Neutrophil (primary cell): ENCODE results near the gene RND2.
"Not testable (repeated sequence)": the region's sequence is repeated elsewhere in the genome, so short reads cannot be mapped to it uniquely, and the experiment has no call there.

Experiments used
- H3K27ac ChIP-seq: fragments of 200-600 bp; sonication (generic); 2 replicates; pipeline ENCODE4 v1.5.1; 2016; ENCODE audit warnings: mild to moderate bottlenecking, moderate library complexity
- H3K27me3 ChIP-seq: fragments of 200-600 bp; sonication (generic); 2 replicates; pipeline ENCODE4 v1.6.0; 2016; ENCODE audit warnings: mild to moderate bottlenecking
- H3K36me3 ChIP-seq: fragments of 200-600 bp; sonication (generic); 2 replicates; pipeline ENCODE4 v1.5.1; 2017
- H3K4me1 ChIP-seq, 2 experiments: fragments of 200-600 bp in 1 of 2; sonication (generic) in 1 of 2; 1 replicate in 1 of 2; 2 replicates in 1 of 2; pipeline versions ENCODE4 v1.5.1 to v1.6.1; 2013 to 2016; ENCODE audit warnings: low read depth in 1 of 2, low read length in 1 of 2, mild to moderate bottlenecking in 1 of 2, moderate library complexity in 1 of 2; ENCODE audit not compliant: control insufficient read depth in 1 of 2, insufficient read depth in 1 of 2
- H3K4me3 ChIP-seq, 2 experiments: fragments of 200-600 bp in 1 of 2; sonication (generic) in 1 of 2; 1 replicate in 1 of 2; 2 replicates in 1 of 2; pipeline ENCODE4 v1.5.1; 2013 to 2016; ENCODE audit warnings: low read depth in 1 of 2, low read length in 1 of 2, mild to moderate bottlenecking in 1 of 2, moderate library complexity in 1 of 2
- H3K9me3 ChIP-seq: fragments of 200-600 bp; sonication (generic); 2 replicates; pipeline ENCODE4 v1.5.1; 2016
- CTCF ChIP-seq: fragments of 200-600 bp; sonication (generic); IDR thresholded peaks from 2 replicates; pipeline ENCODE4 v1.5.1; 2016; ENCODE audit warnings: antibody characterized with exemption

Gene RND2

GRCh38 chr17:43051969-43052368 is 26.9 kb downstream of the RND2 start:
- Histone ChIP-seq H3K4me3 (no peak overlapping the region), H3K27ac (no peak overlapping the region), H3K36me3 (peaks cover 82% of the 10 kb centered on the region), H3K9me3 (no peaks in the 10 kb centered on the region), H3K4me1 (no peaks in the 10 kb centered on the region), H3K27me3 (no peaks in the 10 kb centered on the region)
- no peak for TF ChIP-seq CTCF

- not testable (repeated sequence) for H3K27ac ChIP-seq, H3K4me3 ChIP-seq, H3K4me1 ChIP-seq, H3K27me3 ChIP-seq, H3K9me3 ChIP-seq
- H3K36me3 ChIP-seq: peaks cover 78% of the 10 kb centered on the region
Measured at GRCh38 chr17:43053008-43053407, 28.0 kb downstream of the RND2 start.

GRCh38 chr17:43056051-43056450 is 31.0 kb downstream of the RND2 start:
- peaks cover 72% of the 10 kb centered on the region for H3K36me3 ChIP-seq

GRCh38 chr17:43062984-43063638 is 38.1 kb downstream of the RND2 start:
- H3K4me3 ChIP-seq: no peak overlapping the region
- TF ChIP-seq CTCF: no peak

More at GRCh38 chr17:43056051-43056450, 31.0 kb downstream of the RND2 start:
- Histone ChIP-seq H3K27me3 (no peaks in the 10 kb centered on the region), H3K4me1 (no peaks in the 10 kb centered on the region), H3K4me3 (no peak overlapping the region), H3K27ac (no peak overlapping the region), H3K9me3 (no peaks in the 10 kb centered on the region)
- no peak for TF ChIP-seq CTCF

GRCh38 chr17:43068570-43069367 is 43.7 kb downstream of the RND2 start:
- no peaks in the 10 kb centered on the region for H3K9me3 ChIP-seq
- H3K36me3 ChIP-seq: peaks cover 55% of the 10 kb centered on the region
- no peaks in the 10 kb centered on the region for H3K4me1 ChIP-seq
- no peak overlapping the region for H3K27ac ChIP-seq
- no peak for TF ChIP-seq CTCF
- H3K27me3 ChIP-seq: no peaks in the 10 kb centered on the region
- no peak overlapping the region for H3K4me3 ChIP-seq

More at GRCh38 chr17:43062984-43063638, 38.1 kb downstream of the RND2 start:
- Histone ChIP-seq H3K9me3 (no peaks in the 10 kb centered on the region), H3K27ac (no peak overlapping the region), H3K36me3 (peaks cover 61% of the 10 kb centered on the region), H3K4me1 (no peaks in the 10 kb centered on the region), H3K27me3 (no peaks in the 10 kb centered on the region)

GRCh38 chr17:43069368-43069898 is 44.4 kb downstream of the RND2 start:
- H3K9me3 ChIP-seq: no peaks in the 10 kb centered on the region
- H3K36me3 ChIP-seq: peaks cover 61% of the 10 kb centered on the region
- TF ChIP-seq CTCF: no peak
- H3K27me3 ChIP-seq: no peaks in the 10 kb centered on the region
- no peak overlapping the region for H3K4me3 ChIP-seq
- no peaks in the 10 kb centered on the region for H3K4me1 ChIP-seq
- H3K27ac ChIP-seq: no peak overlapping the region
